GM21529 (cell line): ENCODE results near the gene PRELID1.

Experiments
- ATAC-seq: cut with Tn5 transposase; IDR thresholded peaks from one replicate; pipeline ENCODE4 v1.9.1; 2021; ENCODE audit not compliant: unreplicated experiment

PRELID1 gene

GRCh38 chr5:177355868-177356168 lies 52.2 kb downstream of the PRELID1 start:
- no peak for ATAC-seq
